ENCODE data around the gene SLC20A1.

Gene SLC20A1

GRCh38 chr2:112626604-112627059, 19.1 kb upstream of the SLC20A1 start:
- DNase-seq (ENCODE audit: low spot score), result peak; percentile 65

- no peak for DNase-seq (ENCODE audit: low spot score)
These were observed 18.4 kb upstream of the SLC20A1 start for GRCh38 chr2:112627060-112628040.

- DNase-seq (ENCODE audit: low spot score), result no peak
These were observed 16.5 kb upstream of the SLC20A1 start for GRCh38 chr2:112629224-112629623.

- no peak for DNase-seq (ENCODE audit: low spot score)
These were observed 15.9 kb upstream of the SLC20A1 start for GRCh38 chr2:112629823-112630222.

GRCh38 chr2:112630268-112630667, 15.5 kb upstream of the SLC20A1 start:
- no peak for DNase-seq (ENCODE audit: low spot score)

- DNase-seq (ENCODE audit: low spot score), result no peak
These were observed 12.0 kb upstream of the SLC20A1 start for GRCh38 chr2:112633708-112634107.

GRCh38 chr2:112634153-112634873, 11.4 kb upstream of the SLC20A1 start:
- DNase-seq (ENCODE audit: low spot score), result no peak

GRCh38 chr2:112634874-112635157, 10.9 kb upstream of the SLC20A1 start:
- DNase-seq (ENCODE audit: low spot score), result no peak

GRCh38 chr2:112636605-112637288, 9.0 kb upstream of the SLC20A1 start:
- no peak for DNase-seq (ENCODE audit: low spot score)

- no peak for DNase-seq (ENCODE audit: low spot score)
These were observed 8.5 kb upstream of the SLC20A1 start for GRCh38 chr2:112637289-112637660.

- DNase-seq (ENCODE audit: low spot score), result no peak
These were observed 5.8 kb upstream of the SLC20A1 start for GRCh38 chr2:112639936-112640335.

GRCh38 chr2:112640467-112640799, 5.3 kb upstream of the SLC20A1 start:
- DNase-seq (ENCODE audit: low spot score), result no peak

GRCh38 chr2:112640800-112641675, 4.7 kb upstream of the SLC20A1 start:
- no peak for DNase-seq (ENCODE audit: low spot score)

GRCh38 chr2:112641701-112642100, 4.0 kb upstream of the SLC20A1 start:
- no peak for DNase-seq (ENCODE audit: low spot score)

GRCh38 chr2:112642561-112642960, 3.2 kb upstream of the SLC20A1 start:
- no peak for DNase-seq (ENCODE audit: low spot score)

GRCh38 chr2:112642966-112643365, 2.8 kb upstream of the SLC20A1 start:
- no peak for DNase-seq (ENCODE audit: low spot score)

- no peak for DNase-seq (ENCODE audit: low spot score)
These were observed 2.3 kb upstream of the SLC20A1 start for GRCh38 chr2:112643488-112643887.

- DNase-seq (ENCODE audit: low spot score), result no peak
These were observed 1.4 kb upstream of the SLC20A1 start for GRCh38 chr2:112644155-112644932.

GRCh38 chr2:112644933-112645309, 818 bp upstream of the SLC20A1 start:
- DNase-seq (ENCODE audit: low spot score), result no peak

GRCh38 chr2:112646102-112646719, 472 bp downstream of the SLC20A1 start:
- peak; percentile 69 for DNase-seq (ENCODE audit: low spot score)
